IMR-90 (cell line): ENCODE results near the gene ANKRD1. TPM values are rescaled to one million over a fixed set of nuclear protein-coding genes. Genes with fewer than 3 reads are reported as not detected.
"Not testable (repeated sequence)": the region's sequence is repeated elsewhere in the genome, so short reads cannot be mapped to it uniquely, and the experiment has no call there.

Source experiments
- ATAC-seq: fragments of 200-7000 bp; cut with Tn5 transposase; 2 replicates; pipeline ENCODE4 v1.9.1; 2020; ENCODE audit warnings: low read depth, mild to moderate bottlenecking, moderate library complexity
- BruUV-seq: library from RNA; stranded (reverse); fragments of 400-500 nt; replicated peaks from 2 replicates; lab custom pipeline; 2021; lab: Mats Ljungman, UMichigan
- CTCF ChIA-PET: fragments of 300-600 bp; formaldehyde crosslinking; extraction: SDS; loops from one replicate; lab custom pipeline; 2021; ENCODE audit warnings: antibody characterized with exemption; lab: Yijun Ruan, JAX
- POLR2A ChIA-PET: fragments of 300-600 bp; sonication (Branson Sonifier 250); formaldehyde crosslinking; loops from one replicate; lab custom pipeline; 2022; ENCODE audit warnings: antibody characterized with exemption; ENCODE audit not compliant: unreplicated experiment; lab: Charles Lee
- DNase-seq: peaks from one replicate; pipeline ENCODE4 v3.0.0; 2013
- H2AFZ ChIP-seq: replicated peaks from 2 replicates; pipeline ENCODE3; 2013; ENCODE audit warnings: low read length, mild to moderate bottlenecking; ENCODE audit not compliant: poor library complexity
- H2AK5ac ChIP-seq: 2 replicates; pipeline ENCODE4 v1.6.1; 2013; ENCODE audit warnings: low read depth, low read length, inconsistent platforms
- H2AK9ac ChIP-seq: replicated peaks from 2 replicates; pipeline ENCODE3; 2013; ENCODE audit warnings: mild to moderate bottlenecking, low read depth, low read length, moderate library complexity; ENCODE audit not compliant: poor library complexity
- H2BK120ac ChIP-seq: 2 replicates; pipeline ENCODE4 v1.6.1; 2013; ENCODE audit warnings: low read depth, low read length, inconsistent platforms
- H2BK15ac ChIP-seq: 3 replicates; pipeline ENCODE4 v1.6.1; 2013; ENCODE audit warnings: low read depth, low read length, inconsistent platforms
- H2BK20ac ChIP-seq: 2 replicates; pipeline ENCODE4 v1.6.1; 2013; ENCODE audit warnings: low read depth, mild to moderate bottlenecking, inconsistent platforms, low read length, moderate library complexity
- H2BK5ac ChIP-seq: 2 replicates; pipeline ENCODE4 v1.6.1; 2013; ENCODE audit warnings: mild to moderate bottlenecking, low read depth, low read length, inconsistent platforms; ENCODE audit not compliant: poor library complexity, severe bottlenecking
- H3K14ac ChIP-seq: replicated peaks from 2 replicates; pipeline ENCODE4 v1.6.1; 2013; ENCODE audit warnings: low read depth, low read length, inconsistent platforms
- H3K18ac ChIP-seq: 2 replicates; pipeline ENCODE4 v1.6.1; 2013; ENCODE audit warnings: low read depth, low read length, control low read depth
- H3K23ac ChIP-seq: 2 replicates; pipeline ENCODE4 v1.6.1; 2013; ENCODE audit warnings: low read depth, low read length, inconsistent platforms
- H3K27ac ChIP-seq: 2 replicates; pipeline ENCODE4 v1.5.1; 2013; ENCODE audit warnings: mild to moderate bottlenecking, control low read depth, low read length; ENCODE audit not compliant: insufficient read depth
- H3K27me3 ChIP-seq: 2 replicates; pipeline ENCODE4 v1.6.1; 2013; ENCODE audit warnings: low read length; ENCODE audit not compliant: control insufficient read depth, insufficient read depth
- H3K36me3 ChIP-seq: 2 replicates; pipeline ENCODE4 v1.6.1; 2013; ENCODE audit warnings: low read length, mixed read lengths; ENCODE audit not compliant: control insufficient read depth, insufficient read depth
- H3K4ac ChIP-seq: 2 replicates; pipeline ENCODE4 v1.6.1; 2013; ENCODE audit warnings: low read depth, low read length, inconsistent platforms
- H3K4me1 ChIP-seq: 2 replicates; pipeline ENCODE4 v1.6.1; 2013; ENCODE audit warnings: low read length, mixed read lengths; ENCODE audit not compliant: control insufficient read depth, insufficient read depth
- H3K4me2 ChIP-seq: 2 replicates; pipeline ENCODE4 v1.6.1; 2013; ENCODE audit warnings: low read depth, mild to moderate bottlenecking, control low read depth, low read length, moderate library complexity
- H3K4me3 ChIP-seq: 2 replicates; pipeline ENCODE4 v1.5.1; 2013; ENCODE audit warnings: low read depth, mild to moderate bottlenecking, control low read depth, low read length, moderate library complexity; ENCODE audit not compliant: insufficient read depth
- H3K56ac ChIP-seq: 2 replicates; pipeline ENCODE4 v1.6.1; 2013; ENCODE audit warnings: low read length, inconsistent platforms; ENCODE audit not compliant: insufficient read depth; ENCODE audit errors: extremely low read depth
- H3K79me1 ChIP-seq, 2 experiments: 2 replicates each; pipeline ENCODE4 v1.6.1; 2013; ENCODE audit warnings: low read length in 2 of 2, inconsistent platforms in 1 of 2, low read depth in 1 of 2
- H3K9ac ChIP-seq: 2 replicates; pipeline ENCODE4 v1.6.1; 2013; ENCODE audit warnings: low read depth, low read length, control low read depth
- H3K9me1 ChIP-seq: 2 replicates; pipeline ENCODE4 v1.6.1; 2013; ENCODE audit warnings: low read length, inconsistent platforms; ENCODE audit not compliant: insufficient read depth
- H3K9me3 ChIP-seq: 2 replicates; pipeline ENCODE4 v1.6.1; 2013; ENCODE audit warnings: low read length; ENCODE audit not compliant: control insufficient read depth, insufficient read depth
- H4K20me1 ChIP-seq: 2 replicates; pipeline ENCODE4 v1.6.1; 2013; ENCODE audit warnings: low read length, inconsistent platforms; ENCODE audit not compliant: insufficient read depth
- H4K5ac ChIP-seq: 2 replicates; pipeline ENCODE4 v1.6.1; 2013; ENCODE audit warnings: mild to moderate bottlenecking, low read depth, low read length, control low read depth
- H4K8ac ChIP-seq, 2 experiments: 2 replicates each; pipeline ENCODE4 v1.6.1; 2013; ENCODE audit warnings: low read depth in 2 of 2, low read length in 2 of 2, control low read depth in 1 of 2, inconsistent platforms in 1 of 2
- H4K91ac ChIP-seq: 2 replicates; pipeline ENCODE4 v1.6.1; 2013; ENCODE audit warnings: low read depth, low read length, inconsistent platforms; ENCODE audit not compliant: insufficient read depth
- BHLHE40 ChIP-seq: fragments of 150-350 bp; IDR thresholded peaks from 2 replicates; pipeline ENCODE4 v1.6.1; 2016; ENCODE audit warnings: mild to moderate bottlenecking, low read depth, low read length
- FOS ChIP-seq: fragments of 150-350 bp; IDR thresholded peaks from 2 replicates; pipeline ENCODE4 v1.6.1; 2016; ENCODE audit warnings: low read depth, low read length
- MAFK ChIP-seq: IDR thresholded peaks from 2 replicates; pipeline ENCODE4 v1.6.1; 2012; ENCODE audit warnings: low read depth, low read length, improper control_type of control experiment
- MAZ ChIP-seq: IDR thresholded peaks from 2 replicates; pipeline ENCODE4 v1.6.1; 2012; ENCODE audit warnings: low read depth, mild to moderate bottlenecking, low read length, improper control_type of control experiment, moderate library complexity, borderline replicate concordance
- MXI1 ChIP-seq: IDR thresholded peaks from 2 replicates; pipeline ENCODE4 v1.6.1; 2012; ENCODE audit warnings: low read depth, mild to moderate bottlenecking, low read length, moderate library complexity, borderline replicate concordance
- RAD21 ChIP-seq: IDR thresholded peaks from 2 replicates; pipeline ENCODE4 v1.6.1; 2012; ENCODE audit warnings: low read length, improper control_type of control experiment
- WGBS, 2 experiments: methylation state at CpG; one replicate each; pipeline versions ENCODE4 v1.1.5 to v1.1.7; 2013; ENCODE audit warnings: missing lambda C conversion rate in 2 of 2; ENCODE audit not compliant: insufficient read length in 1 of 2; ENCODE audit errors: extremely low coverage in 2 of 2; 5-methylcytosine and 5-hydroxymethylcytosine counted together
- dilution Hi-C: fragments of 300-500 bp; cut with HindIII; formaldehyde crosslinking; loops from one replicate; pipeline ENCODE4 v1.14.3; 2018; ENCODE audit warnings: low sequenced_read_pairs; ENCODE audit not compliant: unreplicated experiment
- in situ Hi-C: fragments of 300-500 bp; cut with MboI; formaldehyde crosslinking; loops from 3 replicates; pipeline ENCODE4 v1.14.3; 2019; ENCODE audit warnings: low sequenced_read_pairs, inconsistent platforms, mixed read lengths
- intact Hi-C: fragments of 100-400 bp; cut with micrococcal nuclease; formaldehyde crosslinking; loops from 2 replicates; pipeline ENCODE4 v1.10.0; 2022
- polyA plus RNA-seq, 3 experiments: library from polyadenylated mRNA; depleted of rRNA; stranded (reverse); fragments of >200 nt; gene quantifications; 2 replicates each; pipeline ENCODE4 v1.2.3, GENCODE V29; 2012; ENCODE audit warnings: low replicate concordance in 1 of 3
- total RNA-seq: library from RNA; depleted of rRNA; stranded (reverse); fragments of >200 nt; gene quantifications from 2 replicates; pipeline ENCODE4 v1.2.3, GENCODE V29; 2012
- TF ChIP-seq, protein P1 (sequence below): fragments of 150-350 bp; IDR thresholded peaks from 2 replicates; pipeline ENCODE4 v1.6.1; 2017; ENCODE audit warnings: mild to moderate bottlenecking, antibody characterized with exemption, low read length, low read depth

The ANKRD1 gene
- total and polyA plus RNA-seq, 2 of the 4 experiments (the other 2 are of a cell fraction), result 7.4 to 10.8 TPM

DNA sequence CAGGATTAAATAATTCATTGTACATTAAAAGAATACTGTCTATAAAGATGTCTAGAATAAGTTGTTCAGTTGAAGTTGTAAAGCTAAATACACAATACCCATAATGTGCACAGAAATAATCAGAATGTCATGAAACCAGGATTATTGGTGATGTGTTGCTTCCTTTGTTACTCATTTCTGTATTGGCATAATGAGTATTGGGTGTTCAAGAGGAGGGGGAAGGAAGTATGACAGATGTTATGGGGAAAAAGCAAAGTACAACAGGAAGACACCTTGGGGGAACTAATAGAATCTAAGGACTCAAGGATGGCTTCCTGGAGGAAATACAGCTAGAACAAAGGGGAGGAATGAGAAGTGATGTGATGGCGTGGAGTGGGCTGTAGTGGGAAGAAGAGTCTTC, 15.0 kb downstream of the ANKRD1 start:
- H3K9me3 ChIP-seq, result no peaks in the 10 kb centered on the region
- in situ Hi-C loops, result loop anchor here (25.0 kb wide), 1 partner anchor 1006 kb away; the partner anchor contains the start of genes BTAF1 and FGFBP3
- no peak overlapping the region for H2AFZ ChIP-seq
- CTCF ChIA-PET, result no interaction called here
- no peak overlapping the region for H4K91ac ChIP-seq
- H3K4me1 ChIP-seq, result no peaks in the 10 kb centered on the region
- no peak overlapping the region for H3K4me2 ChIP-seq
- no peak overlapping the region for H2AK9ac ChIP-seq
- no peak overlapping the region for H2BK15ac ChIP-seq
- no peak overlapping the region for H2BK5ac ChIP-seq
- no peak for TF ChIP-seq MAFK
- TF ChIP-seq, protein P1, sequence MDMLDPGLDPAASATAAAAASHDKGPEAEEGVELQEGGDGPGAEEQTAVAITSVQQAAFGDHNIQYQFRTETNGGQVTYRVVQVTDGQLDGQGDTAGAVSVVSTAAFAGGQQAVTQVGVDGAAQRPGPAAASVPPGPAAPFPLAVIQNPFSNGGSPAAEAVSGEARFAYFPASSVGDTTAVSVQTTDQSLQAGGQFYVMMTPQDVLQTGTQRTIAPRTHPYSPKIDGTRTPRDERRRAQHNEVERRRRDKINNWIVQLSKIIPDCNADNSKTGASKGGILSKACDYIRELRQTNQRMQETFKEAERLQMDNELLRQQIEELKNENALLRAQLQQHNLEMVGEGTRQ, result no peak
- no peak for TF ChIP-seq RAD21
- TF ChIP-seq BHLHE40, result no peak
- TF ChIP-seq MAZ, result no peak
- TF ChIP-seq MXI1, result no peak
- no peak for TF ChIP-seq FOS
- dilution Hi-C loops, result no loop called here
- H4K20me1 ChIP-seq, result no peaks in the 10 kb centered on the region
- H3K9me1 ChIP-seq, result no peaks in the 10 kb centered on the region
- H3K27ac ChIP-seq, result no peak overlapping the region
- WGBS, 2 experiments, result 100% methylated on average over 1 of the region's 1 CpG; no CpG with 5 or more reads in 1 of the 2 experiments
- H3K27me3 ChIP-seq, result no peaks in the 10 kb centered on the region
- no peak overlapping the region for H3K18ac ChIP-seq
- DNase-seq, result no peak
- H3K14ac ChIP-seq, result no peak overlapping the region
- no peak overlapping the region for H4K8ac ChIP-seq
- H2BK120ac ChIP-seq, result no peak overlapping the region
- H3K36me3 ChIP-seq, result 0 out of 2 replicates have a peak, but pooled peaks cover 3% of the 10 kb centered on the region
- H3K56ac ChIP-seq, result no peak overlapping the region
- no peak overlapping the region for H2AK5ac ChIP-seq
- no peak overlapping the region for H4K5ac ChIP-seq
- no peak overlapping the region for H3K4ac ChIP-seq
- no peaks in the 10 kb centered on the region for H3K79me1 ChIP-seq
- intact Hi-C loops, result no loop called here
- ATAC-seq, result no peak
- POLR2A ChIA-PET, result no interaction called here
- no peak overlapping the region for H3K9ac ChIP-seq
- no TSS peak for BruUV-seq
- no peak overlapping the region for H3K4me3 ChIP-seq
- H3K23ac ChIP-seq, result no peak overlapping the region
- H2BK20ac ChIP-seq, result no peak overlapping the region

DNA sequence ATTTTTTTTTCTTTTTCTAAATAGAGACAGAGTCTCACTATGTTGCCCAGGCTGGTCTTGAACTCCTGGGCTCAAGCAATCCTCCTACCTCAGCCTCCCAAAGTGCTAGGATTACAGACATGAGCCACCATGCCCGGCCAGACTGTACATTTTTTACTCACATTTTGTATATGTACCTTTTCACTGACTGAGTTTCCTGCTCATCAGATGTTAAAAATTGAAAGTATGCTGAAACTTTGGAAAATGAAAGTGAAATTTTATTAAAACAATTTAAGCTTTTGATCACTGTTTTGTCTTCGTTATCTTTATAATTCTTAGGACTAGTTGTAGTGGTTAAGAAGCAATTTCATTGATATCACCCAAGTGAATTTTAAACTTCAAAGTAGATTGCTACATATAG, 24.0 kb downstream of the ANKRD1 start:
- H3K36me3 ChIP-seq, H4K20me1 ChIP-seq, H4K8ac ChIP-seq, H2AFZ ChIP-seq, H2AK9ac ChIP-seq, H4K5ac ChIP-seq, in situ Hi-C loops, H2BK15ac ChIP-seq, H2AK5ac ChIP-seq, BruUV-seq, H3K79me1 ChIP-seq, H3K56ac ChIP-seq, H3K9ac ChIP-seq, H4K91ac ChIP-seq, H2BK120ac ChIP-seq, intact Hi-C loops, H3K9me3 ChIP-seq, ATAC-seq, H3K23ac ChIP-seq, H3K9me1 ChIP-seq, H3K18ac ChIP-seq, H3K4me1 ChIP-seq, H3K14ac ChIP-seq, H3K4ac ChIP-seq, H3K27me3 ChIP-seq, POLR2A ChIA-PET, H3K27ac ChIP-seq, DNase-seq, H3K4me2 ChIP-seq, H2BK20ac ChIP-seq, H2BK5ac ChIP-seq, H3K4me3 ChIP-seq: not testable (repeated sequence)
- CTCF ChIA-PET, result interaction anchor here (1.0 kb wide), 1 partner anchor 355 kb away, joined by 4 read pairs; no protein-coding TSS in a partner anchor
- dilution Hi-C loops, result loop anchor here (25.0 kb wide), 1 partner anchor 365 kb away; no protein-coding TSS in a partner anchor
- WGBS, 2 experiments, result no CpG with 5 or more reads among the region's 2 CpGs
